SKM-1 treated with dmso at 0.1 percent for 144 hours (cell line): ENCODE results near the gene CHST15.
"Not testable (repeated sequence)": the region's sequence is repeated elsewhere in the genome, so short reads cannot be mapped to it uniquely, and the experiment has no call there.

Experiments used
- DNase-seq: peaks from one replicate; lab custom pipeline; 2025; ENCODE audit not compliant: unreplicated experiment; lab: John Stamatoyannopoulos, UW

Gene CHST15

GRCh38 chr10:124099604-124100003 lies 6.2 kb upstream of the CHST15 start:
- DNase-seq: no peak

DNA sequence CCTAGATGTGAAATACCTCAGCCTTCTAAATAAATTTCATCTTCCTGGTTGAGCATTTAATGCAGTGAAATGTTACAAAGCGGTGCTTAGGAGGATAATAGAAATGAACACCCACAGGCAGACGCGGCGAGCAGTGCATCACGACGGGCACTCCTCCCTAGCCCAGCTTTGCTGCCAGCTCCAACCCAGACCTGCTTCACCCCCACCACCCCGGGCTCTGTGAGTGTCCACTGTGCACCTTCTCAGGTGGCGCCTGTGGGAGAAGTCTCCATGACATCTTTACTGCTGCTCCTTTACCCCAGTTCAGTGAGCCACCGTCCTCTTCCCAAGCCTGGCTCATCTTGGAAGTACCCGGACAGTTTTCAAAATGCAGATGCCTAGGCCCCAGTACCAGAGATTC lies 5.2 kb upstream of the CHST15 start:
- no peak for DNase-seq

DNA sequence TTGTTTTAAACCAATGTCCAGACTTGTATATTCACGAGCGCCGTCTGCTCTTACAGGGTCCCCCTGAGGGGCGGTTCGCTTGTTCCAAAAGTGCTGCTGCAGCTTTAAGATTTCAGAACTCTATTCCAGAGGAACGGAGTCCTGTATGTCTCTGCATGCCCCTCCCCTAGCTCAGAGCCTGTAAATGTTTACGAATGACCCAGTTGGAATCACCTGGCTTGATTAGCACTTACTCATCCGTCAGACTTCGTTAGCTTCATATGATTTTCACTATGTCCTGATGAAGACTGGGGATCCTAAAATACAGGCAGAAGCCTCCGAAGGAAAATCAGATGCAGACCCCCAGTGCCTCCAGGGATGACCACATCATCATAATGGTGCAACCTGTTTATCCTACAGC lies 4.5 kb upstream of the CHST15 start:
- no peak for DNase-seq

- no peak for DNase-seq
Observed at GRCh38 chr10:124096494-124096893, 3.1 kb upstream of the CHST15 start.

DNA sequence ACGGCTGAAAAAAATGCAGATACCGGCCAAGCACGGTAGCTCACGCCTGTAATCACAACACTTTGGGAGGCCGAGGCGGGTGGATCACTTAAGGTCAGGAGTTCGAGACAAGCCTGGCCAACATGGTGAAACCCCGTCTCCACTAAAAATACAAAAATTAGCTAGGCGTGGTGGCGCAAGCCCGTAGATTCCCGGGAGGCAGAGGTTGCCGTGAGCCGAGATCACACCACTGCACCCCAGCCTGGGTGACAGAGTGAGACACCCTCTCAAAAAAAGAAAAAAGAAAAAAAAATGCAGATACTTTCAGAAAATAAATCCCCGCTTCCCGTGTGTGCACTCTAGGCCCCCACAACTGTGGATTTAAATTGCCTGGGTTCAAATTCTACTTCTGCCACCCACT lies 2.4 kb upstream of the CHST15 start:
- not testable (repeated sequence) for DNase-seq

DNA sequence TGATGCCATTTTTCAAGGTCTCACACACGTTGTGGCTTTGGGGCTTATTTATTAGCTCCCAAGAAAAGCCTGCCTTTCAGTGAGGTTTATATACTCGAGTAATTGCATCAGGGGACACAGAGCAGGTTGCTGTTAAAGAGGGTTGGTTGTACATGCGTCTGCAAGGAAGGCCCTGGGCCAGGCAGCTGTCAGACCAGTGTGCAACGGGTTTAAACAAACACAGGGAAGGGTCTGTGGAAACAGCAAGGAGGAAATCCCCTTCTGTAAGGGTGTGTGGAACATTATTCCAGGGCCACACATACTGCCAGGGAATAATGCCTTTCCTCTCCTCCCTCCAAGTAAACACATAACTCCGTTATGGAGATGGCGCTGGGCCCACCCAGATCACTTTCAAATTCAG lies 1.7 kb upstream of the CHST15 start:
- DNase-seq: no peak

DNA sequence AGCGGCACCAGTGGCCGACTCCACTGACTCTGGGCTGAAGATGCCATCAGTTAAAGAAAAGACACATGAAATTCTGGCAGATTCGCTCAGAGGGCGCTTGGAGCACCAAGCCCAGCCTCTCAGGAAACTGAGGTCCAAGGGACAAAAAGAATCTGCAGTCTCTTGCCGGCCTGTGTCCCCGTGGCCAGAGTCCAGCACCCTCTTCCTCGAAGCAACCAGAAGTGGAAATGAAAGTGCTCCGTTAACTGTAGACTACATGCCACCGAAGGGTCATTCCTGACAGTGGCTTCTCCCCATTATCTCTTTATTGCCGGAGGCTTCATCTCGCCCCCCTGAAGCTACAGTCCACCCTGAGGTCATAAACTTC lies 1.0 kb upstream of the CHST15 start:
- DNase-seq: no peak

- DNase-seq: not testable (repeated sequence)
Observed at GRCh38 chr10:124093774-124094418, 498 bp upstream of the CHST15 start.

- DNase-seq: no peak
Observed at GRCh38 chr10:124092250-124092859, 1.0 kb downstream of the CHST15 start.

DNA sequence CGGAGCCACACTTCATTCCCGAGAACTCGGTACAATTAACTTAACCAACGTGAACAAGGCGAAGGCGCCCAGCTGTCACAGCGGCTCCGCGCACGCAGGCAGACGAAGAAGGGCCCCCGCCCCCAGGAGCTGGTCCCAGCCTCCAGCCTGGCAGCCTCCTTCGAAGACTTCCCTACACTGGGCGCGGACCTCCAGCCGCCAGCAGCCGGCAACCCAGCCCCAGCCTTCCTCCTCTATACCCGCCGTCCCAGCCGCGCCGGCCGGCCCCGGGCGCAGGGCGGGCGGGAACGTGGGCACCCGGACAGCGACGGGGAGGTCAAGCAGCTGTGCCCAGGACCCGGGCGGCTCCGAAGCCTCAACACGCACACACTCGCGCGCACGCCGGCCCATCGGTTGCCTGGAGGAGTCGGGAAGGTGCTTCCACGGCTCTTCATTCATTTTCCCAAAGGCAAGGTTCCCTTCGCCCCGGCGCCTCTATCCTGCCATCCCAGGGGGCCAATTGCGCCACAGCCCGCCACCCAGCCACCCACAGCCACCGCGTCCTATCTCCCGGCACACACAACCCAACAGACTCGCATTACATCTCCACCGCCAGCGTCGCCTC lies 1.6 kb downstream of the CHST15 start:
- no peak for DNase-seq

DNA sequence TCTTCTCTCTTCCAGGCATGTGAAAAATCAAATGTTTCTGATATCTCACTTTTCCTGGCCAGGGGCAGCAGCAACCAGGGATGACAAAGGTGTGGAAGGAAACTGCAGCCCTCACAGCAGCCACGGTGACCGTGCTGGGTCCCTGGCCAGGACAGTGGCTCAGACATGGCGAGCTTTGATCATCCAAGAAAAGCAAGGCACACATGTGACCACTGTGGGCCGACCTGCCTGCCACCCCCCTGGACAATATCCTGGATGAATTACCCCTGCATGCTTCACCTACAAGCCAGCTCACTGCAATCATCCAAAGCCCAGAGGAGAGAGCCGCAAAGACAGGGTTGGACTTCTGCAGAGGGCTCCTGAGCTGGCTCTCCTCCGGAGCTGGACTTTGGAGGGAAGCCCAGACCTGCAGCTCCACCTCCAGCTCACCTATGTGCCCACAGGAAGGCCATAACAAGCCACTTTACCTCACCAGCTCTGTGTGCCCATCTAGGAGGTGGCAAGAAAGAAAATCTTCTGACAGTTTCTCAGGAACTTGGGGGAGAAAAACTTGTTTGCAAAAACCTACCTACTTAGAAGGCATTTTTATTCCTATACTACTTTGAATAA lies 2.7 kb downstream of the CHST15 start:
- no peak for DNase-seq

DNA sequence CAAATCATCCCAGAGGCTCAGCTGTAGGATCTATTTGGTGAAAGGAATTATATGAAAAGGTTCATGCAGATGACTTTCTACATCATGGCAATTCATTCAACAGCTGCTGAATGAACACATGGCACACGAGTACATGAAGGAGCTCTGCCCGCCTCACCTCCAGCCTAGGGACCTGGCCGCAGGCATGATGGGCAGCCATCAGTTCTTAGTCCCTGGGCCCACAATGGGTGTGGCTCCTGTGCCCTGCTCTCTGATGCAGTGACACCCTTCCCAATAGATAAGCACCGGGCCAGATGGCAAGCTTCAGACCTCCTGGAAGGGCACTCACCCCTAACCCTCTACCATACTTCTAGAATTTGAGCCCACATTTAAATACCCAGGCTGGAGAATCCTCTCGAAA lies 3.5 kb downstream of the CHST15 start:
- DNase-seq: no peak

DNA sequence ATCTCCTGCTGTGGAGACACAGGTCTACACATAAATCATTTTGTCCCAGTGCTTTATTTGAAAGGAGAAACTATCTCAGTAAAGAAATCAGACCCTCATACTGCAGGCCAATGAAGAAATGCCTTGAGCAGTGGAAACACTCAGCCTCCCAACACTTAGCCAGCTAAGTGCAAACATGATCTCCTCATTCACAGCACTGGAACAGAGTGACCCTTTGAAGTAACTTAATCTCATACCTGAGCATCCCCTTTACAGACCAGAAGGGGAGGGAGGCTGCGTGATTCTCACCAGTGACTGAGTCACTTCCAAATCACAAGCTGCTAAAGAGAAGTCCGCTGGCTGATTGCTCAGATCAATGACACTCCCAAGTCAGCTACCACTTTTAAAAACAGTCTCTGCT lies 4.5 kb downstream of the CHST15 start:
- DNase-seq: no peak

DNA sequence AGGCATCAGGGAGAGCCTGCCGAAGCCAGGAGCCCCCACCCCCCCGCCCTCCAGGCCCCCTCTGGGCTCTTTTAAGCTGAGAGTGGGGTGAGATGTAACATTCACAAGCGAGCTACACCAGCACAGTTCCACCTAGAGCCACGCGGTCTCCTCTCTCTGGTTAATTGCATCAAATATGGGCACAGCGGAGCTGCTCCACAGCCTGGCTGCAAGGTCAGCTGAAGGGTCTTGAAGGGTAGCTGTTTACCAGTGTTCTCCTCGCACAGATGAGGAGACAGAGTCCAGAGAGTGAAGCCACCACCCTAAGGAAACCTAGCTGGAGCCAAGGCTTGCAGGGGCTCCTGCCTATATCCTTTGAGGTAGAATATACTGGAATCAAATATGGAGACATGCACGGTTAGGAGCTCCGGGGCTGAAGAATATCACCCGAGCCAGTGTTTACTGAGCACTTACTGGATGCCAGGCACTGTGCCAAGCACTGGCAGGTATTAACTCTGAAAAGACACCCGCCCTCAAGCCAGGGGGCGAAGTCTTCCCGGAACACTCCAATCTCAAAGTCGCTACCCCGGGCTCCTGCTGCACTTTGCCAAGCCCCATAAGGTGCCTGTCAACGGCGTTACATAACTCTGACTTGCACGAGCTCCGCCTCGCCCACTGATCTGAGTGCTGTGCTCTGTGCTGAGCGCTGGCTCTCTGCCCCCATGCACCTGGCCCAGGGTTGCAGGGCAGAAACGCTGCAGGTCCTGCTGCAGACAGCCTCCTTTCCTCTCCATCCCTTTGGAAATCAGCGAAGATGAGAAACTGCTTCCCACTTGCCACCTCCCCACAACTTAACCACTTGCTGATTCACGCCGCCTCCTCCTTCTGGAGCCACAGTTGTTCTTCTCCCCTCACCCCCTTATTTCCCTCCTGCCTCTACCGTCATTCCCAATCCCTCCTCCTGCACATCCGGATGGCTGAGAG lies 5.4 kb downstream of the CHST15 start:
- no peak for DNase-seq

- DNase-seq: no peak
Observed at GRCh38 chr10:124086787-124087671, 6.4 kb downstream of the CHST15 start.

DNA sequence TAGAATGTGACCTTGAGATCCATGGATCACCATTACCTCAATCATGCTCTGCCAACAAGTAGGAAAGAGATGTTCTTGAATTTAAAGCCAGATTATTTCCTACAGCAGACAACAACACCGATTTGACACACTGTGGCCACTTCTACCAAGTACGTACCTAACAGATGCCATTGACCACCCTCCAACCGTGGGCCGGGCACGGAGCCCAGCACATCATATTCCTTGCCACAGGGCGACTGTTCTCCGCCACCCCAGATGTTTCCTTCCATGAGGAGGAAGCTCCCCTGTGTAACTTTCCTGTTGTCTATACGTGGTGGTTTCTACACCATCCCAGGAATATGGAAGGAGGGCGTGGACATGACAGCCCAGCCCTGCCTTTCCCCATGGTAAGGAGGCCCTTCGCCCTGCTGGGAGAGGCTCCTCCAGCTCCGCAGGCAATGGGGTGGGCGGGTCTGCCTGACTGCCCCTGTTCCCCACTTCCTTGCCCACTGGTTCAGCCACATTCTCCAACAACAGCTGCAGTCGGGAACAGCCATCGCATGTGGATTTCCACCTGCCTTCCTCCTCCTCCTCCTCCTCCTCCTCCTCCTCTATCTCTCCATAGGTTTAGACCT lies 7.2 kb downstream of the CHST15 start:
- no peak for DNase-seq

GRCh38 chr10:124085680-124086079 lies 7.7 kb downstream of the CHST15 start:
- DNase-seq: no peak

DNA sequence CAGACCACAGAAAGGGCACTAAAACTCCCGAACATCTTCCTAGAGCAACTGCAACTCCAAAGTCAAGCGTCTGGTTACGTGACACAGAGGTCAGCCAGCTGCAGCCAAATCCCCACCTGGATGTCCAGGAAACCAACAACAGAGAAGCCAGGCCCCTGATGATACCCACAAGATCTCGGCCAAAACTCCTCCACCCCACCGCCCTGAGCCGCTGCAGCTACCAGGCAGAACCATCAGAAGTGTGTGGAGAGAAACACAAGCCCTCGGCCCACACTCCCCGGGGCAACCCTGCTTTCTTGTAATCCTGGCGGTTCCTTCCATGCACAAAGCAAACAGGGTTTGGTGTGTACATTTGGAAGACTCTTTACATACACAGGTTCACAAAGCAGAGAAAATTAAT lies 8.7 kb downstream of the CHST15 start:
- no peak for DNase-seq

GRCh38 chr10:124083740-124084397 lies 9.5 kb downstream of the CHST15 start:
- no peak for DNase-seq
